Endothelial cell of umbilical vein (primary cell): Measurements from ENCODE around the gene DPEP3. TPM values are rescaled to one million over a fixed set of nuclear protein-coding genes. Genes with fewer than 3 reads are reported as not detected.
"Not testable (repeated sequence)": the region's sequence is repeated elsewhere in the genome, so short reads cannot be mapped to it uniquely, and the experiment has no call there.

Source experiments
- BruUV-seq: library from RNA; stranded (reverse); fragments of 400-500 nt; replicated peaks from 2 replicates; lab custom pipeline; 2021; lab: Mats Ljungman, UMichigan
- CTCF ChIA-PET: fragments of 300-600, 350-600 bp; sonication (Branson Sonifier 250); formaldehyde crosslinking; loops from one replicate; lab custom pipeline; 2021; ENCODE audit warnings: antibody characterized with exemption, inconsistent platforms; lab: Charles Lee
- POLR2A ChIA-PET: fragments of 300-600, 350-600 bp; sonication (Branson Sonifier 250); formaldehyde crosslinking; loops from one replicate; lab custom pipeline; 2021; ENCODE audit warnings: antibody characterized with exemption, inconsistent platforms; lab: Charles Lee
- DNase-seq: peaks from one replicate; pipeline ENCODE4 v3.0.0-alpha.2; 2011; ENCODE audit warnings: low read depth, low spot score
- FAIRE-seq: peaks from 2 replicates; lab custom pipeline; 2011; peaks lifted over from hg19 to GRCh38; lab: Jason Lieb, UNC
- H2AFZ ChIP-seq: 2 replicates; pipeline ENCODE4 v1.6.0; 2012; ENCODE audit warnings: low read depth, low read length, control low read depth, inconsistent platforms
- H3K27ac ChIP-seq: 2 replicates; pipeline ENCODE4 v1.5.1; 2011; ENCODE audit warnings: low read depth, mild to moderate bottlenecking, control low read depth, low read length, moderate library complexity; ENCODE audit not compliant: insufficient read depth
- H3K27me3 ChIP-seq, 2 experiments: 2 replicates each; pipeline versions ENCODE4 v1.6.0 to v1.6.1; 2011; ENCODE audit warnings: low read length in 2 of 2, mixed read lengths in 1 of 2; ENCODE audit not compliant: control insufficient read depth in 2 of 2, insufficient read depth in 2 of 2
- H3K36me3 ChIP-seq, 2 experiments: 2 replicates in 1 of 2; 3 replicates in 1 of 2; pipeline ENCODE4 v1.5.1; 2011; ENCODE audit warnings: low read length in 2 of 2, mild to moderate bottlenecking in 1 of 2, moderate library complexity in 1 of 2; ENCODE audit not compliant: control insufficient read depth in 2 of 2, insufficient read depth in 2 of 2; ENCODE audit errors: extremely low read depth in 1 of 2
- H3K4me1 ChIP-seq: 3 replicates; pipeline ENCODE4 v1.5.1; 2011; ENCODE audit warnings: mild to moderate bottlenecking, low read length; ENCODE audit not compliant: control insufficient read depth, insufficient read depth; ENCODE audit errors: extremely low read depth
- H3K4me2 ChIP-seq: 2 replicates; pipeline ENCODE4 v1.6.1; 2011; ENCODE audit warnings: low read length, control low read depth, mixed read lengths; ENCODE audit not compliant: insufficient read depth
- H3K4me3 ChIP-seq, 3 experiments: fragments of 200-600 bp in 1 of 3; sonication (generic), shearing (Covaris generic) in 1 of 3; replicated peaks in 1 of 3; 2 replicates each; pipeline ENCODE4 v1.5.1; 2011 to 2016; ENCODE audit warnings: control low read depth in 3 of 3, low read length in 3 of 3, mild to moderate bottlenecking in 2 of 3, inconsistent platforms in 1 of 3, low read depth in 1 of 3, moderate library complexity in 1 of 3; ENCODE audit not compliant: insufficient read depth in 1 of 3
- H3K79me2 ChIP-seq: 2 replicates; pipeline ENCODE4 v1.6.0; 2012; ENCODE audit warnings: low read length, inconsistent platforms; ENCODE audit not compliant: control insufficient read depth, insufficient read depth
- H3K9ac ChIP-seq: replicated peaks from 2 replicates; pipeline ENCODE3; 2011; ENCODE audit warnings: low read length, control low read depth; ENCODE audit not compliant: insufficient read depth; ENCODE audit errors: extremely low read depth
- H3K9me1 ChIP-seq: replicated peaks from 3 replicates; pipeline ENCODE4 v1.6.0; 2011; ENCODE audit warnings: mild to moderate bottlenecking, low read length; ENCODE audit not compliant: control insufficient read depth, insufficient read depth; ENCODE audit errors: extremely low read depth
- H3K9me3 ChIP-seq: replicated peaks from 2 replicates; pipeline ENCODE4 v1.5.1; 2012; ENCODE audit warnings: low read length, inconsistent platforms; ENCODE audit not compliant: control insufficient read depth, insufficient read depth
- H4K20me1 ChIP-seq: replicated peaks from 2 replicates; pipeline ENCODE3; 2011; ENCODE audit warnings: mild to moderate bottlenecking, low read length; ENCODE audit not compliant: control insufficient read depth, insufficient read depth; ENCODE audit errors: extremely low read depth
- MAX ChIP-seq: IDR thresholded peaks from 2 replicates; pipeline ENCODE4 v1.6.1; 2011; ENCODE audit not compliant: insufficient read depth, insufficient read length
- MYC ChIP-seq: IDR thresholded peaks from one replicate; pipeline ENCODE4 v1.6.1; 2011; ENCODE audit warnings: mild to moderate bottlenecking, low read depth, low read length
- POLR2A ChIP-seq: IDR thresholded peaks from 2 replicates; pipeline ENCODE4 v1.6.1; 2012; ENCODE audit warnings: low read depth, mild to moderate bottlenecking, control low read depth, low read length
- dilution Hi-C: fragments of 300-500 bp; cut with MboI; formaldehyde crosslinking; loops from one replicate; pipeline ENCODE4 v1.15.0; 2019; ENCODE audit warnings: low sequenced_read_pairs; ENCODE audit not compliant: extremely low pct_ligation_motif_present
- intact Hi-C: fragments of 100-400 bp; cut with micrococcal nuclease; formaldehyde crosslinking; loops from one replicate; pipeline ENCODE4 v1.10.0; 2022
- polyA plus RNA-seq, 4 experiments: library from polyadenylated mRNA; depleted of rRNA in 3 of 4; stranded (reverse) in 3 of 4; unstranded in 1 of 4; fragments of >200 nt; gene quantifications; 2 replicates each; pipeline versions ENCODE4 v1.2.1 to v1.2.3, GENCODE V29; 2011 to 2012; ENCODE audit warnings: missing spikeins in 1 of 4
- total RNA-seq: library from RNA; stranded (reverse); gene quantifications from 2 replicates; pipeline ENCODE4 v1.2.3, GENCODE V29; 2021
- TF ChIP-seq, protein P1 (sequence below), 2 donors: IDR thresholded peaks; 1 replicate in 1 of 2; 2 replicates in 1 of 2; pipeline ENCODE4 v1.5.1; 2011; ENCODE audit warnings: low read length in 2 of 2, mild to moderate bottlenecking in 2 of 2, moderate library complexity in 2 of 2, control low read depth in 1 of 2, inconsistent platforms in 1 of 2, low read depth in 1 of 2; ENCODE audit not compliant: insufficient read depth in 1 of 2; ENCODE audit errors: extremely low read depth in 1 of 2

Gene DPEP3
- total and polyA plus RNA-seq, 2 donors (not counting 3 experiments of a cell fraction or from before 2014, with no cell fraction given): 0.06 TPM; not detected in 1

GRCh38 chr16:67998231-67998778 lies 18.0 kb upstream of the DPEP3 start:
- H3K4me3 ChIP-seq, intact Hi-C loops, H3K9me3 ChIP-seq, H3K27ac ChIP-seq, H3K4me2 ChIP-seq, BruUV-seq, H3K79me2 ChIP-seq, DNase-seq, H3K9ac ChIP-seq, dilution Hi-C loops, POLR2A ChIA-PET, H2AFZ ChIP-seq, FAIRE-seq, H3K36me3 ChIP-seq, H4K20me1 ChIP-seq, H3K9me1 ChIP-seq, H3K27me3 ChIP-seq: not testable (repeated sequence)
- H3K4me1 ChIP-seq: peaks cover 12% of the 10 kb centered on the region
- CTCF ChIA-PET: interaction anchor here (1.2 to 3.3 kb wide), 2 partner anchors 21 to 43 kb away, joined by 3 to 11 read pairs; no protein-coding TSS in a partner anchor

- no peak overlapping the region for H3K9ac ChIP-seq
- H2AFZ ChIP-seq: no peak overlapping the region
- ChIA-PET CTCF (interaction anchor here (1.0 to 4.6 kb wide), 4 partner anchors 44 to 234 kb away, joined by 3 to 47 read pairs (median 4); no protein-coding TSS in a partner anchor), POLR2A (no interaction called here)
- dilution Hi-C loops (no loop called here), intact Hi-C loops (no loop called here)
- DNase-seq: no peak
- peaks cover 12% of the 10 kb centered on the region for H3K4me1 ChIP-seq
- H3K9me1 ChIP-seq: no peaks in the 10 kb centered on the region
- no peaks in the 10 kb centered on the region for H3K9me3 ChIP-seq
- no TSS peak for BruUV-seq
- H3K79me2 ChIP-seq: no peaks in the 10 kb centered on the region
- no peak for TF ChIP-seq MYC
- TF ChIP-seq, protein P1, sequence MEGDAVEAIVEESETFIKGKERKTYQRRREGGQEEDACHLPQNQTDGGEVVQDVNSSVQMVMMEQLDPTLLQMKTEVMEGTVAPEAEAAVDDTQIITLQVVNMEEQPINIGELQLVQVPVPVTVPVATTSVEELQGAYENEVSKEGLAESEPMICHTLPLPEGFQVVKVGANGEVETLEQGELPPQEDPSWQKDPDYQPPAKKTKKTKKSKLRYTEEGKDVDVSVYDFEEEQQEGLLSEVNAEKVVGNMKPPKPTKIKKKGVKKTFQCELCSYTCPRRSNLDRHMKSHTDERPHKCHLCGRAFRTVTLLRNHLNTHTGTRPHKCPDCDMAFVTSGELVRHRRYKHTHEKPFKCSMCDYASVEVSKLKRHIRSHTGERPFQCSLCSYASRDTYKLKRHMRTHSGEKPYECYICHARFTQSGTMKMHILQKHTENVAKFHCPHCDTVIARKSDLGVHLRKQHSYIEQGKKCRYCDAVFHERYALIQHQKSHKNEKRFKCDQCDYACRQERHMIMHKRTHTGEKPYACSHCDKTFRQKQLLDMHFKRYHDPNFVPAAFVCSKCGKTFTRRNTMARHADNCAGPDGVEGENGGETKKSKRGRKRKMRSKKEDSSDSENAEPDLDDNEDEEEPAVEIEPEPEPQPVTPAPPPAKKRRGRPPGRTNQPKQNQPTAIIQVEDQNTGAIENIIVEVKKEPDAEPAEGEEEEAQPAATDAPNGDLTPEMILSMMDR (IDR thresholded peaks at IDR 0.05; ENCODE audit: extremely low read depth in 1 of 2, insufficient read depth in 1 of 2, low read depth in 1 of 2, low read length in 2 of 2): no peak
- TF ChIP-seq MAX: no peak
- no peak for TF ChIP-seq POLR2A
- H3K36me3 ChIP-seq: no peaks in the 10 kb centered on the region
- H4K20me1 ChIP-seq: no peaks in the 10 kb centered on the region
- no peak overlapping the region for H3K27ac ChIP-seq
- FAIRE-seq: no peak
- no peak overlapping the region for H3K4me2 ChIP-seq
- no peak overlapping the region for H3K4me3 ChIP-seq
- H3K27me3 ChIP-seq: no peaks in the 10 kb centered on the region
Observed at GRCh38 chr16:67996666-67997065, 16.4 kb upstream of the DPEP3 start.
